ENCODE measurements around the gene RPL18.

Gene RPL18

DNA sequence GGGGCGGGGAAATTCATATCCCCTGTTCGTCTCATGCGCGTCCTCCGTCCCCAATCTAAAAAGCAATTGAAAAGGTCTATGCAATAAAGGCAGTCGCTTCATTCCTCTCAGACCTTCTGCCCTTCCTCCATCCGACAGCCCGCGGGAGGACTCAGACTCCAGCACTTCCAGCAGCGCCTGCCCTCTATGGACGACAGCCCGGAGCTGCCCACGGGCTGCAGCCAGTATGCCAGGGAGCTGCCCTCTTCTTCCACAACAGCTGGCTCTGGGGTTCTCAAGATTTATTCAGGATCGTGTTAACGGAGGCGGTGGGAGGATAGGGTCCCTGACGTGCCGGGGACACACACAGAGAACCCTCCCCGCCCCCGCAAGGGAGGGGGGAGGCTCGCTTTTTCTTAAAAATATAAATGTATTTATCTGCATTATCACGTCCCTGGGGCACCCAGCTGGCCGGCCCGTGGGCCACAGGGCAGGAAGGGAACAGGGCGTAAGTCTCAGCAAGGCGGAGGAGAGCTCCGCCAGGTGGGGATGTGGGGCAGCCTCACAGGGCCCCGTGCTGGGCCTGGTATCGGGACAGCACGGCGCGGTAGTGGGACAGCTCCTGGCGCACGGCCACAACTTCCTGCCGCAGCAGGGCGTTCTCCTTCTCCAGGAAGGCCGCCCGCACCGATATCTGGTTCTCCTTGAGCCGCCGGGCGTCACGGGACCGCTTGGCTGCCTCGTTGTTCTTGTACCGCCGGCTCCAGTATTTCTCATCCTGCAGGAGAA lies 11.5 kb upstream of the RPL18 start:
- DNase-seq (ENCODE audit: low read depth) = no peak

DNA sequence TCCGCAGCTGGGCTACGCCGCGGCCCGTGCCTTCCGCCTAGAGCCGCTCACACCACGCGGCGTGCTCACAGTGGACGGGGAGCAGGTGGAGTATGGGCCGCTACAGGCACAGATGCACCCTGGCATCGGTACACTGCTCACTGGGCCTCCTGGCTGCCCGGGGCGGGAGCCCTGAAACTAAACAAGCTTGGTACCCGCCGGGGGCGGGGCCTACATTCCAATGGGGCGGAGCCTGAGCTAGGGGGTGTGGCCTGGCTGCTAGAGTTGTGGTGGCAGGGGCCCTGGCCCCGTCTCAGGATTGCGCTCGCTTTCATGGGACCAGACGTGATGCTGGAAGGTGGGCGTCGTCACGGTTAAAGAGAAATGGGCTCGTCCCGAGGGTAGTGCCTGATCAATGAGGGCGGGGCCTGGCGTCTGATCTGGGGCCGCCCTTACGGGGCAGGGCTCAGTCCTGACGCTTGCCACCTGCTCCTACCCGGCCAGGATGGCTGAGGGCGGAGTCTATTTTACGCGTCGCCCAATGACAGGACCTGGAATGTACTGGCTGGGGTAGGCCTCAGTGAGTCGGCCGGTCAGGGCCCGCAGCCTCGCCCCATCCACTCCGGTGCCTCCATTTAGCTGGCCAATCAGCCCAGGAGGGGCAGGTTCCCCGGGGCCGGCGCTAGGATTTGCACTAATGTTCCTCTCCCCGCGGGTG lies 10.8 kb upstream of the RPL18 start:
- no peak for DNase-seq (ENCODE audit: low read depth)

DNA sequence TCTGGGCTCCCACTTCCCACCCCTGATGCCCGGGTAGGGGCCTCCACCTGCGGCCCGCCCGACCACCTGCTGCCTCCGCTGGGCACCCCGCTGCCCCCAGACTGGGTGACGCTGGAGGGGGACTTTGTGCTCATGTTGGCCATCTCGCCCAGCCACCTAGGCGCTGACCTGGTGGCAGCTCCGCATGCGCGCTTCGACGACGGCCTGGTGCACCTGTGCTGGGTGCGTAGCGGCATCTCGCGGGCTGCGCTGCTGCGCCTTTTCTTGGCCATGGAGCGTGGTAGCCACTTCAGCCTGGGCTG lies 10.3 kb upstream of the RPL18 start:
- DNase-seq (ENCODE audit: low read depth) = no peak

DNA sequence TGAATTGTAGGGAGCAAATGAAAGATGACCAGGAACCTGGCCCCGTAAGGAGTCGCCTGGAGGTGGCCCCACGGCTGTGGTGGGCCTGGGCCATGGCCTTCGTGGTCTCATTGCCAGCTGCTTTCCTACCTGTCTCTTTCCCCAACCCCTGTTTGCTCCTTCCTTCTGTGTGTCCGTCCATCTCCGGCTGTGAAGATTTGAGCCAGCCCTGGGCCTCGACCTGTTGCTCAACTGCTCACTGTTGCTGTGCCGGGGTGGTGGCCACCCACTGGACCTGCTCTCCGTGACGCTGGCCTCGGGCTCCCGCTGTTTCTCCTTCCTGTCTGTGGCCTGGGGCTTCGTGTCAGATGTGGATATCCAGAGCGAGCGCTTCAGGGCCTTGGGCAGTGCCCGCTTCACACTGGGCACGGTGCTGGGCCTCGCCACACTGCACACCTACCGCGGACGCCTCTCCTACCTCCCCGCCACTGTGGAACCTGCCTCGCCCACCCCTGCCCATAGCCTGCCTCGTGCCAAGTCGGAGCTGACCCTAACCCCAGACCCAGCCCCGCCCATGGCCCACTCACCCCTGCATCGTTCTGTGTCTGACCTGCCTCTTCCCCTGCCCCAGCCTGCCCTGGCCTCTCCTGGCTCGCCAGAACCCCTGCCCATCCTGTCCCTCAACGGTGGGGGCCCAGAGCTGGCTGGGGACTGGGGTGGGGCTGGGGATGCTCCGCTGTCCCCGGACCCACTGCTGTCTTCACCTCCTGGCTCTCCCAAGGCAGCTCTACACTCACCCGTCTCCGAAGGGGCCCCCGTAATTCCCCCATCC lies 9.7 kb upstream of the RPL18 start:
- no peak for DNase-seq (ENCODE audit: low read depth)

DNA sequence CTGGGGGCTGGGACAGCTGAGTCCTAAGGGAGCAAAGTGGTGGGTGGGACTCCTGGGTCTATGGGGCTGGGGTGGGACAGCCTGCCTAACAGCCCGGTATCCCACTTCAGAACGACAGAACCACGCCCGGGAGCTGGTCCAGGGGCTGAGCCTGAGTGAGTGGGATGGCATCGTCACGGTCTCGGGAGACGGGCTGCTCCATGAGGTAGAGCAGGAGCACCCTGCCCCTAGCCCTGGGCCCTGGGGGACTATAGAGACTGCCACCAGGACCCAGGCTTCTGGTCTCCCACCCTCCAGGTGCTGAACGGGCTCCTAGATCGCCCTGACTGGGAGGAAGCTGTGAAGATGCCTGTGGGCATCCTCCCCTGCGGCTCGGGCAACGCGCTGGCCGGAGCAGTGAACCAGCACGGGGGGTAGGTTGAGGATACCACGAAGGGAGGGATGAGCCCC lies 8.9 kb upstream of the RPL18 start:
- DNase-seq (ENCODE audit: low read depth) = no peak

DNA sequence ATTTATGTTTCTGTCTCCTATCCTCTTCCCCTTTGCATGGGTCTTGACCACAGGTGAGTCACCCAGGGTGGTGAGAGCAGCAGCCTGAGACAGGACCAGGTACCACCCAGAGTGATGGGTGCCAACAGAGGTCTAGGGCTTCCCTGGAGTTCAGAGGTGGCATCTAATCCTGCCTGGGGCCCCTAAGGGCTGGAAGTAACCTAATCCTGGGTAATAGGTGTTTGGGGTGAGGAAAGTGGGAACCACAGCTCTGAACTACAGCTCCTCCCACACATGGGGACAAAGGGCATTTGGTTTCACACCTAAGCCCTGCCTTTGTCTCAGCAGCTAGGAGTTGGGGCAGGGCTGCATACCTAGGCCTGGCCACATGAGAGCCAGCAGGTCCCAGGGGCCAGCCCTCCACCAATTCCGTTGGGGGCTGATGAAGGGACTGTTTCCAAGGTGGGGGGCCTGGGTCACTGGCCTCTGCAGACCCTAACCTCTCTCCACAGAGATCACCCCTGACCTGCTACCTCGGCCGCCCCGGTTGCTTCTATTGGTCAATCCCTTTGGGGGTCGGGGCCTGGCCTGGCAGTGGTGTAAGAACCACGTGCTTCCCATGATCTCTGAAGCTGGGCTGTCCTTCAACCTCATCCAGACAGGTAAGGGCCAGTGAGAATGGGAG lies 8.4 kb upstream of the RPL18 start:
- no peak for DNase-seq (ENCODE audit: low read depth)

DNA sequence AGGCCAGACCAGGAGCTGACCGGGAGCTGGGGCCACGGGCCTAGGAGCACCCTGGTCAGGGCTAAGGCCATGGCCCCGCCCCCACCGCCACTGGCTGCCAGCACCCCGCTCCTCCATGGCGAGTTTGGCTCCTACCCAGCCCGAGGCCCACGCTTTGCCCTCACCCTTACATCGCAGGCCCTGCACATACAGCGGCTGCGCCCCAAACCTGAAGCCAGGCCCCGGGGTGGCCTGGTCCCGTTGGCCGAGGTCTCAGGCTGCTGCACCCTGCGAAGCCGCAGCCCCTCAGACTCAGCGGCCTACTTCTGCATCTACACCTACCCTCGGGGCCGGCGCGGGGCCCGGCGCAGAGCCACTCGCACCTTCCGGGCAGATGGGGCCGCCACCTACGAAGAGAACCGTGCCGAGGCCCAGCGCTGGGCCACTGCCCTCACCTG lies 6.9 kb upstream of the RPL18 start:
- no peak for DNase-seq (ENCODE audit: low read depth)

DNA sequence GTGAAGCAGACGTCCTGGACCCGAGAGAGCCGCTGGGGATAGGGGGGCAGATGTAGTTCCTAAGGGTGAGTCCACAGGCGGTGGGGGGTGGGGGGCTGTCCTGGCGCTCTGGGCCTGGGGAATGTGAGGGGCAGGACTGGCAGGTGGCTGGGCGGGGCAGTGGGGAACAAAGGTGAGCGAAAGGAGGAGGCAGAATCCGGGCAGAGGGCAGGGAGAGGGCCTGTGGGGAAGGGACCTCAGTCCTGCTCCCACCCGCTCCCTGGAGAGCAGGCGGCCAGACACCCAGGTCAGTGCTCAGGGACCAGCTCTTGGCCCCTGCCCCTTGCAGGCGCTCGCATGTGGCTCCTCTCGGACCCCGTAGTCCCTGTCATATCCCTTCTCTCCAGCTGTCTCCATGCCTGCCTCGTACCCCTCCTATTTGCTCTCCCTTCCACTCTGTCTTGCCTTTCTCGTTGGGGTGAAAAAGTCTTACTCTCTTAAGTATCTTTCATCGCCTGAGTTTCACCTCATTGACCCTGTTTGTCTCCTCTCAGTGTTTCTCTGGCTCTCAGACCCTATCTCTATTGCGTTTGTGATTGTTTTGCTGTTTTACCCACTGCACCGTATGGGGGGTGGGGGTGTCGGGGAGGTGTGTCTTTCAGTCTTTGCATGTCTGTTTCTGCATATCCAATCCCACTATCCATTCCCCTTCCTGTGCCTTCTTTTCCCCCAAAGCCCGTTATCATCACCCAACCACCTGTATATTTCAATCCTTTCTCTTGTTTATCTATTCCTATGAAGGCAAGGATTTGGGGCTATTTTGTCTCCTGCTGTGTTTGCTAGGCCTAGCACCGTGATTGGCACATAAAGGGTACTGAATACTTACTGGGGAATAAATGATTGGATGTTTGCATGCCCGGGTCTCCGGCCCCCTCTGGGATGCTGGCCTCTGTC lies 6.1 kb upstream of the RPL18 start:
- no peak for DNase-seq (ENCODE audit: low read depth)

DNA sequence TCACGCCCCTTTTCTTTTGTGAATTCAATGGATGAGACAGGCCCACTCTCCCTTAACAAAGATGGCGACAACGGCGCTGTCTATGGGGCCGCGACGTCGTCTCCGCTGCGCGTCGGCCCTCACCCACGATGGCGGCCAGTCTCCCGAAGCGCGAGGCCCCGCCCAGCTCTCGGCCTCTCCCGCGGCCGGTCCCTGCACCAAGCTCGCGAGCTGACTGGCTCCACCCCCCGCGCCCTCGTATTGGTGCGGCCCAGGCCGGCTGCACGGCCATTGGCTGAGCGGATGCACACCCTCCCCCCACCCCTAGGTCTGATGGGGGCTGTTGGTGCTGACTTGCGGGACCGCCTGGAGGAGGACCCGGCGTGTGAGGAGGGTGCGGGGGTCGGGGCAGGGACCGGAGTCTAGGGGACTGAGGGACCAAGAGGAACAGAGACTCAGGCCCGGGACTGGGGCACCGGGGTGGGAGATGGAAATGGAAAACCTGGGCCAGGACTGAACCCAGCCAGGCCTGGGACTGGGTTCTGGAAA lies 5.2 kb upstream of the RPL18 start:
- peak; percentile 99 for DNase-seq (ENCODE audit: low read depth)

DNA sequence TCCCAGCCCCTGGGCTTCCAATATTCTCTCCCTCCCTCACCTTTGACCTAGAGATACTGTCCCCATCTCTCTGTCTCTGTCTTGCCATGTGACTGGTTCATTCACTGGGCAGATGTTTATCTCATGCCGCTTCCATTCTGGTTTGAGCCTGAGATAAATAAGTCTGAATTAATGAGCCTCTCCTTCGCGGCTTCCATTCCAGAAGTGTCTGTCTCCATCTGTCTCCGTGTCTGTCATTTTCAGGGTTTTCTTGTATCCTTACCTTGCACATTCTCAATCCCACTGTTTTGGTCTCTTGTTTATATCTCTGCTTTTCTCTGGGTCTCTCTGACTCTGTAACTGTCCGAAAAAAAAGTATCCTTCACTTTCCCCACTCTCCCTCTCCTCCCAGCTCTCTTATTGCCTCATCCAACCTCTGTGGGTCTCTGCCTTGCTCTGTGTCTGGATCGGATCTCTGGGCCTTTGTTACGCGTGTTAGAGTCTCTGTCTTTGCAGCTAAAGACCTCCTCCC lies 4.6 kb upstream of the RPL18 start:
- DNase-seq (ENCODE audit: low read depth) = no peak

DNA sequence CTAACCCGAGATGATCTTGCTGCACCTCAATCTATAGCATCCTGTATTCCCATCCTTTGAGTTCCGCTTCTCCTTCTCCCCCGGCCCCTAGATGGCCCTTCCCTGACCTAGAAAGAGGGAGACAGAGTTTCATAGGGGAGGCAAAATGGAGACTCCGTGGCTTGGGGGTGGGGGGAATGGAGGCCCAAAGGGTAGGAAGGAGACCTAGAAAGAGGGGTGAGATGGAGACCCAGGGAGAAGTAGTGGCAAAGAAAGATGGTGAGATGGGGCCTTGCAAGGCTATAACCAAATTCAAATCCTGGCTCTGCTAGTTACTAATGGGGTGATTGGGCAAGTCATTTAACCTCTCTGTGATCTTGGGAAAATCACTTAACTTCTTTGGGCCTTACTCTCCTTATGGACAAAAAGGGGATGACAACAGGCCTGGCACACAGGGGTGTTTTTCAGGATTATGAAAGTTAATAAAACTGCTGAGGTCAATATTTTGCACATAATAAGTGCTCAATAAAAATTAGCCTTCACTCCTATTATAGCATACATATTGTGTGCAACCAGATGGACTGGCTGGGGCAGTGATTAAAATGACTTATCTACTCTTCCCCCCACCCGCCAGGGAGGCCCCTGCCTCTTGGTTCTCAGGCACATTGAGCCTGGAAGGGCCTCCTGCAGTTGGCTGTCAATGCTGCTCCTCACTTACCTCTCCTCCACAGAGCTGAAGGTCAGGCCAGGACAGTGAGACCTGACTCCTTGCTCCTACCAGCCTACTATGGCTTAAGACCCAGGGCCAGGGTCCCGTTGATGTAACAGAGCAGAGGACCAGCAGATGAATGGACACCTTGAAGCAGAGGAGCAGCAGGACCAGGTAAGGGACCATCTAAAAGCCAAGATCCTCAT lies 961 bp upstream of the RPL18 start:
- DNase-seq (ENCODE audit: low read depth) = no peak

DNA sequence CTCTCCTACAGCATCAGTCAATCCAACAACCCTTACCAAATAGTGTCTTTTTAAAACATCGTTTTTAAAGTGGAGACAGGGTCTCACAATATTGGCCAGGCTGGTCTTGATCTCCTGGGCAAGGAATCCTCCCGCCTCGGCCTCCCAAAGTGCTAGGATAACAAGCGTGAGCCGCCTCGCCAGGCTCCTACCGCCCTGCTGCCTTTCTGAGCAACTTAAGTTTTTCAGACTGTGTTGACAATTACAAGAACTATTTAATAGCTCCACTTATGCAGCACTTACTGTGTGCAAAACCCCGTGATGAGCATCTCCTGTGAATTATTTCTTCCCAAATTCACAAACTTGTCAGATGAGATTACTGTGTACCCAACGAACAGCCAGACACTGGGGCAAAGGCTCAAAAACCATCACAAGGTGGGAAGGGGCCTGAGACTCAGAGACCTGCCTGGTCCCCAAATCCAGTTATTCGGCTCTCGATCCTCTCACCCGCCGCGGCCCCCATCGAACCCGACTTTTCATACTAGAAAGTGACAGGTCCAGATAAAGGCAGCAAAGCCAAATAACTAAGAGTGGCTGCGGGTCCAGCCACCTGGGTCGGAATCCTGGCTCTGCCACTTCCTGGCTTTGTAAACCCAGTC lies 581 bp downstream of the RPL18 start:
- DNase-seq (ENCODE audit: low read depth) = no peak

DNA sequence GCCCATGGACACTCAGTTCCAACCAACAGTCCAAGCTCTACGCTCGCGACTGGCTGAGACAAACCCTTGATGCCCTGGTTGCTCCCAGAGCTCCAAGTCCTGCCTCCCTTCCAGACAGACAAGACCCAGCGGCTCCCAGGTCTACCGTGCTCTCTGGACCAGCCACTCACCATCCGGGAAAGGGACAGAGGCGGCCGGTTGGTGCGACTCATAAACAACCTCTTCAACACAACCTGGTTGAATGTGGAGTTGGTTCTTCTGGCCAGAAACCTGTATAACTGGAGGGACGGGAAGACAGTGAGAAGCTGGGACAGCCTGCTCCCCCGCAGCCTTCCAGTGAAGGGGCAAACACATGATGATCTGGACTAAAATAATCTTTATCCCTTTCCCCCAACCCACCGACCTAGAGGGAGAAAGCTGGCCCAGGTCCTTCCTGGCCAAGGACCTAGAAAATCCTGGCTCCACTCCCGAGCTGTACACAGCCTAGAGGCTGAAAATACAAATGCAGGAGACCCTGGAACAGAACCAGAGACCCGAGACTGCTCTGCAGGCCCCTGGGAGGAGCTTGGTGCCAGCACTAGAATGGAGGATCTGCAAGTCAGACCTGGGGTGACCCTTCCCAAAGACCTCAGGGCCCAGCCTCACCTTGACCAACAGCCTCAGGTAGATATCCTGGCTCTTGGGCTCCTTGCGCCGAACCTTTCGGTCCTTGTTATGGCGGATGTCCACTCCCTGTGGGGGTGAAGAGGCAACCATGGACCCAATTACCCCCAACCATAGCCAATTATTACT lies 1.6 kb downstream of the RPL18 start:
- no peak for DNase-seq (ENCODE audit: low read depth)

DNA sequence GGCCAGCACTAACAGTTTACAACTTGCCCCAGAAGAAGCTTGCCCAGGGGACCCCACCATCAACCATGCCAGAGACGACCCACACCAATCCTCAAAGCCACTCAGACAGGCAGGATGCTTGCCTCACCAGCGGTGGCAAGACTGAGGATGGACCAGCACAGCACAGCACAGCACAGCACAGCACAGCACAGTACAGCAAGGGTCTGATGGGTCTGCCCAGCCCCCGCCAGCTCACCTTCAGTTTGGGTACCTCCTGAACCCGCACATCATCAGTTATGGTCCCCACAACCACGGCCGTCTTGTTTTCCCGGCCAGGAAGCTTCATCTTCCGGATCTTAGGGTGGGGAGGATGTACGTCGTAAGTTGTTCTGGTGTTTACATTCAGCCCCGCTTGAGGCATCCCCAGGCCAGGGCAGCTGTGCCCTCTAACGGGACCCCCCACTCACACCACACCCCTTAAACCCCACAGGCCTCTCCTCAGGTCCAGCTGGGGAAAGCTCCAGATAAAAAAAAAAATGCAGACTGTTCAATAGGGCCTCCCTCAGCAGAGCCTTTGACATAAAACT lies 2.4 kb downstream of the RPL18 start:
- no peak for DNase-seq (ENCODE audit: low read depth)

DNA sequence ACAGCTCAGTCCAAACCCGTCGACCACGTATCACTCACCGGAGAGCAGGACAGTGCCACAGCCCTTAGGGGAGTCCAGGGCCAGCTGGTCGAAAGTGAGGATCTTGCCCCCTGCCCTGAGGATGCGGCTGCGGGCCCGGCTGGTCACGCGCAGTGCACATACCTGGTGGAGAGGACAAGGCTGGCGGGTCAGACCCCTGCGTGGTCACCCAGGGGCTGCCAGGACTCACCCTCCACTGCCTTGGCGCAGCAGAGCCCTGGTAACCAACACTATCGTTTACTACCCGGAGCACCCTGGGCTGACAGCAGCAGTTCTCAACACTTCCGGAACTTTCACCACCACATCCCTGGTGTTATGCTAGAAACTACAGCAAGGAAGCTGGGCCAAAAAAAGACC lies 2.9 kb downstream of the RPL18 start:
- DNase-seq (ENCODE audit: low read depth) = no peak

DNA sequence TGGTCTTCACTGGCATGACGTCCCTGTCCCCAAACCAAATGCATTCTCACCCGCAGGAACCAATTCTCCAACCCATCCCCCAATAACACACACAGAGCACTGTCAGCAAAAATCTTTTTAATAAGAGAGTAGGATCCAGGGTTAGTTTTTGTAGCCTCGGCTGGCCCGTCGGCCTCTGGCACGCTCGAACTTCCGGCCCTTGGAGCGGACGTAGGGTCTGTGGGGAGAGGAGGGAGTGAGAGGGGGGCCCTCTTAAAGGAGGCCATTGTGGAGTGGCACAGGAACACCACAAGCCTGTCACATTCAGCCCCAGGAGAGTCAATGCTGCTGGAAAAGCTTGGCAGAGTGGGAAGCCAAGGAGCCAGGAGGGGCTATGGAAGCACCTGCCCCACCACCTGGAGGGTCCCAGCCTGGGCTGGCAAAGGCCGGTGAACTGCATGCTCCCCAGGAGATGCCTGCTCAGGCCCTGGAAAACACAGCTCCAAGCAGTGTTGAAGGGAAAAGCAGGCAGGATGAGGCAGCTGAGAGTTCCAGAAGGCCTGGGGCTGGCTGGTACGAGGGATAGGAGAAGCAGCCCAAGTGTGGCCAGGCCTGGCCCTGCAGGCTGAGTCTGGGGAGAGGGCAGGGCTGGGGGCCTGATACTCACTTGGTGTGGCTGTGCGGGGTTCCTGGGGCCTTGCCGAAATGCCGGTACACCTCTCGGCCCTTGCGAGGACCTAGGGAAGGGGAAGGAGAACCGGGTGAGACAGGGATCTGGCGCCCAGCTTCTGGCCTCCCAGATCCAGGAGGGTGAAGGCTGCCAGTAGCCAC lies 3.5 kb downstream of the RPL18 start:
- no peak for DNase-seq (ENCODE audit: low read depth)
